Fibroblast of mammary gland (primary cell): ENCODE data around the gene ARMC3.

Source experiments
- DNase-seq: peaks from one replicate; pipeline ENCODE4 v3.0.0-alpha.2; 2010; ENCODE audit warnings: low read depth
- H3K4me3 ChIP-seq: 2 replicates; pipeline ENCODE4 v1.5.1; 2011; ENCODE audit warnings: low read depth, mild to moderate bottlenecking, low read length, moderate library complexity; ENCODE audit not compliant: control insufficient read depth
- CTCF ChIP-seq: conservative IDR thresholded peaks from 2 replicates; pipeline ENCODE4 v1.5.1; 2011; ENCODE audit warnings: low read depth, low read length, inconsistent platforms; ENCODE audit not compliant: control insufficient read depth, insufficient read depth

Gene ARMC3

GRCh38 chr10:23048191-23048590 lies 120.3 kb downstream of the ARMC3 start:
- DNase-seq: no peak

GRCh38 chr10:23051278-23051677 lies 123.4 kb downstream of the ARMC3 start:
- TF ChIP-seq CTCF: no peak
- DNase-seq: no peak

More at GRCh38 chr10:23048191-23048590, 120.3 kb downstream of the ARMC3 start:
- H3K4me3 ChIP-seq: no peak overlapping the region
- TF ChIP-seq CTCF: no peak

GRCh38 chr10:23051855-23052331 lies 124.0 kb downstream of the ARMC3 start:
- H3K4me3 ChIP-seq: no peak overlapping the region
- DNase-seq: no peak
- TF ChIP-seq CTCF: no peak

More at GRCh38 chr10:23051278-23051677, 123.4 kb downstream of the ARMC3 start:
- no peak overlapping the region for H3K4me3 ChIP-seq

GRCh38 chr10:23053036-23053435 lies 125.2 kb downstream of the ARMC3 start:
- DNase-seq: no peak
- TF ChIP-seq CTCF: no peak
- no peak overlapping the region for H3K4me3 ChIP-seq

GRCh38 chr10:23055424-23056185 lies 127.8 kb downstream of the ARMC3 start:
- TF ChIP-seq CTCF: no peak
- DNase-seq: no peak
- H3K4me3 ChIP-seq: no peak overlapping the region

- TF ChIP-seq CTCF: no peak
- no peak overlapping the region for H3K4me3 ChIP-seq
- DNase-seq: no peak
Measured at GRCh38 chr10:23056186-23056579, 128.3 kb downstream of the ARMC3 start.
